Brain microvascular endothelial cell (primary cell): Measurements from ENCODE around the gene CD36.

ENCODE experiments used
- DNase-seq: peaks from one replicate; pipeline ENCODE4 v3.0.0-alpha.2; 2020
- H3K27ac ChIP-seq: fragments of 250-450 bp; sonication (Bioruptor Pico); 2 replicates; pipeline ENCODE4 v1.5.1; 2020; ENCODE audit warnings: mild to moderate bottlenecking, moderate library complexity
- H3K27me3 ChIP-seq: fragments of 250-450 bp; sonication (Bioruptor Pico); replicated peaks from 2 replicates; pipeline ENCODE4 v1.5.1; 2020; ENCODE audit warnings: mild to moderate bottlenecking
- H3K36me3 ChIP-seq: fragments of 250-450 bp; sonication (Bioruptor Pico); replicated peaks from 2 replicates; pipeline ENCODE4 v1.5.1; 2020; ENCODE audit warnings: mild to moderate bottlenecking
- H3K4me3 ChIP-seq: 2 replicates; pipeline ENCODE4 v1.5.1; 2011; ENCODE audit warnings: low read depth, mild to moderate bottlenecking, control low read depth, low read length, moderate library complexity
- CTCF ChIP-seq: IDR thresholded peaks from 2 replicates; pipeline ENCODE4 v1.5.1; 2011; ENCODE audit warnings: low read depth, mild to moderate bottlenecking, moderate library complexity, low read length, control low read depth, inconsistent platforms; ENCODE audit errors: missing control alignments
- in situ Hi-C: cut with HindIII; loops from 2 replicates; pipeline ENCODE4 v1.10.0; 2017; ENCODE audit warnings: low sequenced_read_pairs, low pct_ligation_motif_present

The CD36 gene

GRCh38 chr7:80597875-80598274, 40.6 kb upstream of the CD36 start:
- H3K27ac ChIP-seq, result no peak overlapping the region
- TF ChIP-seq CTCF, result no peak
- in situ Hi-C loops, result no loop called here

GRCh38 chr7:80600046-80600445, 38.4 kb upstream of the CD36 start:
- no peak overlapping the region for H3K4me3 ChIP-seq
- in situ Hi-C loops, result no loop called here
- H3K36me3 ChIP-seq, result no peaks in the 10 kb centered on the region
- TF ChIP-seq CTCF, result no peak
- no peaks in the 10 kb centered on the region for H3K27me3 ChIP-seq
- no peak for DNase-seq
- H3K27ac ChIP-seq, result no peak overlapping the region

More at GRCh38 chr7:80597875-80598274, 40.6 kb upstream of the CD36 start:
- Histone ChIP-seq H3K27me3 (no peaks in the 10 kb centered on the region), H3K36me3 (no peaks in the 10 kb centered on the region), H3K4me3 (no peak overlapping the region)
- no peak for DNase-seq

- no peak for DNase-seq
- no peak overlapping the region for H3K4me3 ChIP-seq
- no peak for TF ChIP-seq CTCF
- no peaks in the 10 kb centered on the region for H3K36me3 ChIP-seq
- in situ Hi-C loops, result no loop called here
- H3K27me3 ChIP-seq, result no peaks in the 10 kb centered on the region
- no peak overlapping the region for H3K27ac ChIP-seq
Observed at GRCh38 chr7:80601999-80602398, 36.4 kb upstream of the CD36 start.

GRCh38 chr7:80603940-80604339, 34.5 kb upstream of the CD36 start:
- Histone ChIP-seq H3K36me3 (no peaks in the 10 kb centered on the region), H3K27ac (no peak overlapping the region), H3K4me3 (no peak overlapping the region), H3K27me3 (no peaks in the 10 kb centered on the region)
- in situ Hi-C loops, result no loop called here
- no peak for TF ChIP-seq CTCF
- no peak for DNase-seq

- H3K4me3 ChIP-seq, result no peak overlapping the region
- no peak for DNase-seq
- no peaks in the 10 kb centered on the region for H3K36me3 ChIP-seq
- in situ Hi-C loops, result no loop called here
- no peaks in the 10 kb centered on the region for H3K27me3 ChIP-seq
- no peak overlapping the region for H3K27ac ChIP-seq
- no peak for TF ChIP-seq CTCF
Observed at GRCh38 chr7:80604436-80604835, 34.0 kb upstream of the CD36 start.

GRCh38 chr7:80607136-80607535, 31.3 kb upstream of the CD36 start:
- H3K27ac ChIP-seq, result no peak overlapping the region
- no peak for TF ChIP-seq CTCF
- DNase-seq, result no peak
- no peaks in the 10 kb centered on the region for H3K36me3 ChIP-seq
- H3K4me3 ChIP-seq, result no peak overlapping the region
- in situ Hi-C loops, result no loop called here
- H3K27me3 ChIP-seq, result no peaks in the 10 kb centered on the region
